HepG2 (cell line): ENCODE results near the gene FTL. TPM values are rescaled to one million over a fixed set of nuclear protein-coding genes. Genes with fewer than 3 reads are reported as not detected.

Experiments used
- ATAC-seq: fragments of 200-7000 bp; cut with Tn5 transposase; 3 replicates; pipeline ENCODE4 v1.9.1; 2020; ENCODE audit warnings: mild to moderate bottlenecking, moderate library complexity
- BruUV-seq: library from RNA; stranded (reverse); fragments of 400-500 nt; replicated peaks from 2 replicates; lab custom pipeline; 2021; lab: Mats Ljungman, UMichigan
- CTCF ChIA-PET: fragments of 300-600 bp; formaldehyde crosslinking; extraction: SDS; loops from one replicate; lab custom pipeline; 2021; ENCODE audit warnings: low total read pairs, inconsistent platforms, low intra/inter-chr PET ratio; lab: Yijun Ruan, JAX
- POLR2A ChIA-PET: fragments of 350-600 bp; sonication (Branson Sonifier 250); formaldehyde crosslinking; loops from one replicate; lab custom pipeline; 2020; ENCODE audit warnings: antibody characterized with exemption, inconsistent platforms; lab: Yijun Ruan, JAX
- DNase-seq: peaks from one replicate; pipeline ENCODE4 v3.0.0-alpha.2; 2015; ENCODE audit warnings: low spot score
- FAIRE-seq: peaks from 3 replicates; lab custom pipeline; 2011; peaks lifted over from hg19 to GRCh38; lab: Jason Lieb, UNC
- H2AFZ ChIP-seq: one replicate; pipeline ENCODE4 v1.6.1; 2011; ENCODE audit warnings: low read length, inconsistent platforms
- H3K27ac ChIP-seq: fragments of 300-600 bp; 3 replicates; pipeline ENCODE4 v1.8.0; 2011; ENCODE audit warnings: mixed run types, mild to moderate bottlenecking, mixed read lengths, low read length, inconsistent platforms; ENCODE audit not compliant: insufficient read depth; ENCODE audit errors: extremely low read length
- H3K27me3 ChIP-seq, 2 experiments: fragments of 200-600 bp in 1 of 2; 2 replicates in 1 of 2; 3 replicates in 1 of 2; pipeline versions ENCODE4 v1.6.0 to v1.8.0; 2011; ENCODE audit warnings: low read length in 2 of 2, mild to moderate bottlenecking in 2 of 2, moderate library complexity in 2 of 2, inconsistent platforms in 1 of 2; ENCODE audit not compliant: insufficient read depth in 2 of 2, control insufficient read depth in 1 of 2
- H3K36me3 ChIP-seq, 2 experiments: fragments of 200-600 bp in 1 of 2; replicated peaks in 1 of 2; 2 replicates in 1 of 2; 3 replicates in 1 of 2; pipeline versions ENCODE4 v1.5.1 to v1.8.0; 2011; ENCODE audit warnings: low read length in 2 of 2, inconsistent platforms in 1 of 2; ENCODE audit not compliant: insufficient read depth in 2 of 2, control insufficient read depth in 1 of 2
- H3K4me1 ChIP-seq: 2 replicates; pipeline ENCODE4 v1.5.1; 2012; ENCODE audit warnings: low read length, inconsistent platforms; ENCODE audit not compliant: insufficient read depth
- H3K4me2 ChIP-seq: 2 replicates; pipeline ENCODE4 v1.6.0; 2011; ENCODE audit warnings: low read depth, low read length, inconsistent platforms
- H3K4me3 ChIP-seq, 3 experiments: fragments of 200-600 bp in 1 of 3; sonication (generic), shearing (Covaris generic) in 1 of 3; replicated peaks in 1 of 3; 2 replicates each; pipeline ENCODE4 v1.5.1; 2011 to 2016; ENCODE audit warnings: low read length in 3 of 3, inconsistent platforms in 2 of 3, low read depth in 2 of 3, mild to moderate bottlenecking in 2 of 3, control low read depth in 1 of 3, mixed read lengths in 1 of 3; ENCODE audit not compliant: insufficient read depth in 1 of 3
- H3K79me2 ChIP-seq: one replicate; pipeline ENCODE4 v1.6.1; 2011; ENCODE audit warnings: low read length, inconsistent platforms; ENCODE audit not compliant: insufficient read depth
- H3K9ac ChIP-seq: 2 replicates; pipeline ENCODE4 v1.6.0; 2011; ENCODE audit warnings: mild to moderate bottlenecking, low read depth, low read length, inconsistent platforms; ENCODE audit not compliant: insufficient read depth
- H3K9me3 ChIP-seq: 2 replicates; pipeline ENCODE4 v1.5.1; 2012; ENCODE audit warnings: mild to moderate bottlenecking, low read length
- H4K20me1 ChIP-seq: 2 replicates; pipeline ENCODE4 v1.6.0; 2011; ENCODE audit warnings: inconsistent platforms, mild to moderate bottlenecking, low read length, moderate library complexity; ENCODE audit not compliant: insufficient read depth
- AGO2 ChIP-seq: fragments of 200-400 bp; formaldehyde crosslinking; optimal IDR thresholded peaks from 2 replicates; pipeline ENCODE3; 2017; ENCODE audit warnings: mild to moderate bottlenecking, low read depth, low read length, moderate library complexity
- FOXK2 ChIP-seq: fragments of 450-650 bp; IDR thresholded peaks from 2 replicates; pipeline ENCODE4 v1.6.1; 2016
- KLF13 ChIP-seq: sonication (generic); formaldehyde crosslinking; IDR thresholded peaks from 2 replicates; pipeline ENCODE4 v1.4.0; 2020; ENCODE audit warnings: mild to moderate bottlenecking, missing genetic modification reagents
- MXD3 ChIP-seq: IDR thresholded peaks from 2 replicates; pipeline ENCODE4 v1.6.1; 2016; ENCODE audit warnings: mild to moderate bottlenecking, missing biosample characterization, missing genetic modification reagents
- PHF20 ChIP-seq: sonication (generic); formaldehyde crosslinking; IDR thresholded peaks from 2 replicates; pipeline ENCODE4 v1.5.0; 2020; ENCODE audit warnings: mild to moderate bottlenecking, missing genetic modification reagents
- PITX1 ChIP-seq: sonication (generic); formaldehyde crosslinking; IDR thresholded peaks from 2 replicates; pipeline ENCODE4 v1.5.1; 2020; ENCODE audit warnings: mild to moderate bottlenecking, missing genetic modification reagents
- POLR2A ChIP-seq, 2 experiments: IDR thresholded peaks; 2 replicates each; pipeline ENCODE4 v1.6.1; 2011; ENCODE audit warnings: low read depth in 2 of 2, low read length in 2 of 2, mild to moderate bottlenecking in 1 of 2, moderate library complexity in 1 of 2; ENCODE audit not compliant: insufficient read depth in 1 of 2
- RNF219 ChIP-seq: sonication (generic); formaldehyde crosslinking; IDR thresholded peaks from 2 replicates; pipeline ENCODE4 v1.5.0; 2020; ENCODE audit warnings: mild to moderate bottlenecking, missing genetic modification reagents
- ZMAT3 ChIP-seq: sonication (generic); formaldehyde crosslinking; conservative IDR thresholded peaks from 2 replicates; pipeline ENCODE4 v1.7.0; 2021; ENCODE audit warnings: missing genetic modification reagents
- WGBS: methylation state at CpG from one replicate; pipeline ENCODE4 v1.1.6; 2017; ENCODE audit warnings: low lambda C conversion rate; 5-methylcytosine and 5-hydroxymethylcytosine counted together
- in situ Hi-C: cut with HindIII; loops from 2 replicates; pipeline ENCODE4 v1.10.0; 2017; ENCODE audit warnings: low pct_unique_long_range_greater_than_20kb; ENCODE audit not compliant: extremely low pct_ligation_motif_present
- intact Hi-C: fragments of 100-400 bp; cut with micrococcal nuclease; formaldehyde crosslinking; loops from one replicate; pipeline ENCODE4 v1.10.0; 2022; ENCODE audit not compliant: unreplicated experiment
- polyA plus RNA-seq, 8 experiments: library from polyadenylated mRNA; depleted of rRNA in 3 of 8; stranded (reverse) in 7 of 8; unstranded in 1 of 8; fragments of >200 nt; fragmentation: Illumina TruSeq in 4 of 8; extraction: Trizol in 4 of 8; gene quantifications; 2 replicates each; pipeline versions ENCODE4 v1.2.1 to v1.2.3, GENCODE V29; 2011 to 2016; ENCODE audit warnings: low read depth in 4 of 8, missing spikeins in 1 of 8, mixed read lengths in 1 of 8; ENCODE audit not compliant: insufficient read depth in 1 of 8
- total RNA-seq, 5 experiments: library from RNA; depleted of rRNA; stranded (reverse); fragments of >200 nt; fragmentation: Illumina TruSeq; extraction: Trizol; gene quantifications; 2 replicates each; pipeline ENCODE4 v1.2.3, GENCODE V29; 2016; ENCODE audit warnings: low read depth in 1 of 5
- TF ChIP-seq, protein P1 (sequence below): sonication (generic); formaldehyde crosslinking; IDR thresholded peaks from 2 replicates; pipeline ENCODE4 v1.4.0; 2020; ENCODE audit warnings: missing genetic modification reagents
- TF ChIP-seq, protein P2 (sequence below): sonication (generic); formaldehyde crosslinking; IDR thresholded peaks from 2 replicates; pipeline ENCODE4 v1.4.0; 2020; ENCODE audit warnings: mild to moderate bottlenecking, missing genetic modification reagents, borderline replicate concordance
- TF ChIP-seq, protein P3 (sequence below): sonication (generic); formaldehyde crosslinking; IDR thresholded peaks from 2 replicates; pipeline ENCODE4 v1.9.0; 2022; ENCODE audit warnings: low read depth, missing genetic modification reagents

Gene FTL
- total and polyA plus RNA-seq, 2 of the 13 experiments (the other 11 are each of a cell fraction or from before 2014, with no cell fraction given): 2,721 to 8,800 TPM

- ATAC-seq (no peak), DNase-seq (no peak), FAIRE-seq (no peak)
- Histone ChIP-seq H3K9ac (no peak overlapping the region), H3K4me3 (no peak overlapping the region), H3K4me1 (peaks cover 22% of the 10 kb centered on the region), H3K36me3 (peaks cover 4 to 32% of the 10 kb centered on the region in 2 experiments; a peak in 4 of 5 replicates), H3K9me3 (no peaks in the 10 kb centered on the region), H3K27ac (no peak overlapping the region), H3K79me2 (no peaks in the 10 kb centered on the region), H2AFZ (no peak overlapping the region), H3K27me3 (peaks cover 0 to 15% of the 10 kb centered on the region in 2 experiments; a peak in 3 of 5 replicates), H3K4me2 (no peak overlapping the region), H4K20me1 (no peaks in the 10 kb centered on the region)
- intact Hi-C loops: no loop called here
- in situ Hi-C loops: no loop called here
- TSS peak; percentile 31 for BruUV-seq
- ChIA-PET CTCF (no interaction called here), POLR2A (no interaction called here)
- 93% methylated on average over 6 of the region's 29 CpGs for WGBS
- TF ChIP-seq MXD3 (CRISPR knock-in tag) (no peak), RNF219 (CRISPR knock-in tag) (no peak), POLR2A (IDR thresholded peaks at IDR 0.05; ENCODE audit: insufficient read depth in 1 of 2, low read depth in 2 of 2, low read length in 2 of 2) (no peak), PITX1 (CRISPR knock-in tag) (no peak), AGO2 (peak; percentile 55), FOXK2 (no peak), KLF13 (no peak), ZMAT3 (no peak), PHF20 (CRISPR knock-in tag) (no peak)
- TF ChIP-seq, protein P1, sequence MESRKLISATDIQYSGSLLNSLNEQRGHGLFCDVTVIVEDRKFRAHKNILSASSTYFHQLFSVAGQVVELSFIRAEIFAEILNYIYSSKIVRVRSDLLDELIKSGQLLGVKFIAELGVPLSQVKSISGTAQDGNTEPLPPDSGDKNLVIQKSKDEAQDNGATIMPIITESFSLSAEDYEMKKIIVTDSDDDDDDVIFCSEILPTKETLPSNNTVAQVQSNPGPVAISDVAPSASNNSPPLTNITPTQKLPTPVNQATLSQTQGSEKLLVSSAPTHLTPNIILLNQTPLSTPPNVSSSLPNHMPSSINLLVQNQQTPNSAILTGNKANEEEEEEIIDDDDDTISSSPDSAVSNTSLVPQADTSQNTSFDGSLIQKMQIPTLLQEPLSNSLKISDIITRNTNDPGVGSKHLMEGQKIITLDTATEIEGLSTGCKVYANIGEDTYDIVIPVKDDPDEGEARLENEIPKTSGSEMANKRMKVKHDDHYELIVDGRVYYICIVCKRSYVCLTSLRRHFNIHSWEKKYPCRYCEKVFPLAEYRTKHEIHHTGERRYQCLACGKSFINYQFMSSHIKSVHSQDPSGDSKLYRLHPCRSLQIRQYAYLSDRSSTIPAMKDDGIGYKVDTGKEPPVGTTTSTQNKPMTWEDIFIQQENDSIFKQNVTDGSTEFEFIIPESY (CRISPR knock-in tag): 0 out of 2 replicates have a peak, but pooled peaks have one; percentile 29
- TF ChIP-seq, protein P2, sequence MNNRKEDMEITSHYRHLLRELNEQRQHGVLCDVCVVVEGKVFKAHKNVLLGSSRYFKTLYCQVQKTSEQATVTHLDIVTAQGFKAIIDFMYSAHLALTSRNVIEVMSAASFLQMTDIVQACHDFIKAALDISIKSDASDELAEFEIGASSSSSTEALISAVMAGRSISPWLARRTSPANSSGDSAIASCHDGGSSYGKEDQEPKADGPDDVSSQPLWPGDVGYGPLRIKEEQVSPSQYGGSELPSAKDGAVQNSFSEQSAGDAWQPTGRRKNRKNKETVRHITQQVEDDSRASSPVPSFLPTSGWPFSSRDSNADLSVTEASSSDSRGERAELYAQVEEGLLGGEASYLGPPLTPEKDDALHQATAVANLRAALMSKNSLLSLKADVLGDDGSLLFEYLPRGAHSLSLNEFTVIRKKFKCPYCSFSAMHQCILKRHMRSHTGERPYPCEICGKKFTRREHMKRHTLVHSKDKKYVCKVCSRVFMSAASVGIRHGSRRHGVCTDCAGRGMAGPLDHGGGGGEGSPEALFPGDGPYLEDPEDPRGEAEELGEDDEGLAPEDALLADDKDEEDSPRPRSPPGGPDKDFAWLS (CRISPR knock-in tag): no peak
- TF ChIP-seq, protein P3, sequence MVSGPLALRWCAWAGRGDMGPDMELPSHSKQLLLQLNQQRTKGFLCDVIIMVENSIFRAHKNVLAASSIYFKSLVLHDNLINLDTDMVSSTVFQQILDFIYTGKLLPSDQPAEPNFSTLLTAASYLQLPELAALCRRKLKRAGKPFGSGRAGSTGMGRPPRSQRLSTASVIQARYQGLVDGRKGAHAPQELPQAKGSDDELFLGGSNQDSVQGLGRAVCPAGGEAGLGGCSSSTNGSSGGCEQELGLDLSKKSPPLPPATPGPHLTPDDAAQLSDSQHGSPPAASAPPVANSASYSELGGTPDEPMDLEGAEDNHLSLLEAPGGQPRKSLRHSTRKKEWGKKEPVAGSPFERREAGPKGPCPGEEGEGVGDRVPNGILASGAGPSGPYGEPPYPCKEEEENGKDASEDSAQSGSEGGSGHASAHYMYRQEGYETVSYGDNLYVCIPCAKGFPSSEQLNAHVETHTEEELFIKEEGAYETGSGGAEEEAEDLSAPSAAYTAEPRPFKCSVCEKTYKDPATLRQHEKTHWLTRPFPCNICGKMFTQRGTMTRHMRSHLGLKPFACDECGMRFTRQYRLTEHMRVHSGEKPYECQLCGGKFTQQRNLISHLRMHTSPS: no peak
Observed at GRCh38 chr19:49016067-49016839, 51.1 kb downstream of the FTL start.
